VCaP (cell line): ENCODE measurements around the gene CCDC112.

Source experiments
- H3K27ac ChIP-seq: fragments of 450-650 bp; 2 replicates; pipeline ENCODE4 v1.5.1; 2017
- CTCF ChIP-seq: fragments of 450-650 bp; conservative IDR thresholded peaks from 2 replicates; pipeline ENCODE4 v1.5.1; 2017; ENCODE audit warnings: mild to moderate bottlenecking, moderate library complexity

The CCDC112 gene

GRCh38 chr5:115241881-115242642 lies 54.4 kb downstream of the CCDC112 start:
- no peak for TF ChIP-seq CTCF
- H3K27ac ChIP-seq, result no peak overlapping the region

DNA sequence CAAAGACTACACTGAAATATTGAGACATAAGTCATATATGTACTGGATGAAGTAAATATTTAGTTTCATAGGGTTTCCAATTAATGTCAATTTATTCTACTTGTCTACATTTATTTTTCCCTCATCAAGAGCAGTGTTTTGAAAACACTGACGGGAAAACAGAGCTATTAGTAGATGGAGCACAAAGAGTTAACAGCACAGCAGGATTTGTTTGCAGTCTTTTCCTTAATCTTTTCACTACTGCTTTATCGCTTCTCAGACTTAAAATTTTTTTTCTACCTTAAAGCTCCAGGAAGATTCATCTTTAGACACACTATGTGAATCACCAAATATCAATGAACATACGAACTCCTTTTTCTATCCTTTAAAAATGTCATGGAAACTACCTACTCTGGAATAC lies 59.4 kb downstream of the CCDC112 start:
- no peak for TF ChIP-seq CTCF
- no peak overlapping the region for H3K27ac ChIP-seq

- no peak for TF ChIP-seq CTCF
- no peak overlapping the region for H3K27ac ChIP-seq
These were observed 59.9 kb downstream of the CCDC112 start for GRCh38 chr5:115236599-115236998.

- no peak overlapping the region for H3K27ac ChIP-seq
- TF ChIP-seq CTCF, result no peak
These were observed 64.9 kb downstream of the CCDC112 start for GRCh38 chr5:115231598-115231997.

DNA sequence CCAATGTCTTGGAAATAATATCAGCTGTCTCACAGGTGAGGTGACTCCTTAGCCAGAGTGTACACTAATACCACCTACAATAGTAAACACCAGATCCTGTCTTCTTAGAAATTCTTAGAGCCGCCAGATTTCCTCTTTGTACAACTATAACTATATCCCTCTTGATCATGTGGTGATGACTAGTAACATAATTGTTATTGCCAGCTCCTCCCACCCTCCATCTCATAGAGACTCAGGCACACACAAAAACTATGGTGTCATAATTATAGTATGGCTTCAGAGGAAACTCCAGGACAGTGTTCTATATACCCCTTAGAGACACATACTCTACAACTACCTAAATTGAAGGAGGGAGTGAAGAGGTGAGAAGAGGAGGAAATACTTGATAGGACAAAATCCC lies 66.8 kb downstream of the CCDC112 start:
- H3K27ac ChIP-seq, result no peak overlapping the region
- TF ChIP-seq CTCF, result no peak

DNA sequence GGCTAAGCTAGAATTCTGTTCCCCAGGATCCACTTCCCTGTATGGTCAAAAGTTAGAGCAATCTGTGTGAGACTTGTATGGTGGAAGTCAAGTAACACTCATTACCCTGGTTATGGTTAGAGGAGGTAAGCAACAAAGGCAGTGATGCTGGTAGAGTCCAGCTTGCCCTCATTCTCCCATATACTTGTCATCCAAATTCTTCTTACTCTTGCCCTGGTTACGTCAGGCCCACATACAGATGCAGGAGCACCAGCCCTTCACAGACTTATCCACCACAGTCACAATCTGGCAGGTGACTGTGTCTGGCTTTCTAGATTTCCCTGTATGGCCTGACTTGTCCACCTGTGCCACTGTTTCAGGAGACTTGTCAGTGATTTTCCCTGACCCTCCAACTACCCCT lies 69.2 kb downstream of the CCDC112 start:
- TF ChIP-seq CTCF, result no peak
- H3K27ac ChIP-seq, result no peak overlapping the region
